ENCODE results near the gene REXO1. TPM values are rescaled to one million over a fixed set of nuclear protein-coding genes. Genes with fewer than 3 reads are reported as not detected.

The REXO1 gene
- total RNA-seq, 1 donor from 2014 or later: 37.2 TPM

GRCh38 chr19:1811472-1811894 lies 36.8 kb downstream of the REXO1 start:
- Histone ChIP-seq H3K4me1 (peaks cover 15% of the 10 kb centered on the region), H3K27ac (no peak overlapping the region), H3K36me3 (peaks cover 17% of the 10 kb centered on the region), H3K4me3 (peak overlapping the region; percentile 53), H3K9me3 (no peaks in the 10 kb centered on the region), H3K27me3 (no peaks in the 10 kb centered on the region)
- ATAC-seq: peak; percentile 1
- TF ChIP-seq CTCF (IDR thresholded peaks at IDR 0.05): no peak
- intact Hi-C loops (cut with DNase I): no loop called here
- peak; percentile 82 for DNase-seq

DNA sequence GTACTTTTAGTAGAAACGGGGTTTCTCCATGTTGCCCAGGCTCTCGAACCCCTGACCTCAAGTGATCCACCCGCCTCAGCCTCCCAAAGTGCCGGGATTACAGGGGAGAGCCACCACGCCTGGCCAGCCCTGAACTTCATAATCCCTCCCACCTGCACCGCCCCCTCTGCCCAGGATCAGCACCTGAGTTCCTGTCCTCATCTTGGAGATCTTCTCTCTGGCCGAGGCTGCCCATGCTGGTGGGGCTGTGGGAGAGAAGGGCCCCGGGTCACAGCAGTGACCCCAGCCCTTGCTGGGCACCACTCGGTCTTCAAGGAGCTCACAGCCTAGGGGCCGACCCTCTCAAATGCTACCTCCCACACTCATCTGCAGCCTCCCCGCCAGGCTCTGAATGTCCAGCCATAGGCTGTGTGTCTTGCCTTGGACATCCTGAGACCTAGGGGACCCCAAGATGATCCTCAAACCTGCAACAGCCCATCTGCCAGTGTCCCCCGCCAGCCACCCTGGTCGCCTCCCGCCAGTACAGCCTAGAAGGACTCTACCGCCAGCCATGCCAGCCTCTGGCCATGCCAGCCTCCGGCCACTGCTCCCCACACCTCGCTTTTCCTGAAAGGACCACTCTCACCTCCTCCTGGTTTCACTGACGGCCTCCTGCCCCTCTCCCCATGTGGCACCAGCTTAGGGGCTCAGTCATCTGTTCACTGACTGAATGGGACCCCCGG lies 37.7 kb downstream of the REXO1 start:
- DNase-seq (no peak), ATAC-seq (no peak)
- Histone ChIP-seq H3K9me3 (no peaks in the 10 kb centered on the region), H3K4me3 (no peak overlapping the region), H3K4me1 (peaks cover 15% of the 10 kb centered on the region), H3K27me3 (no peaks in the 10 kb centered on the region), H3K36me3 (peaks cover 8% of the 10 kb centered on the region), H3K27ac (no peak overlapping the region)
- intact Hi-C loops (cut with DNase I): no loop called here
- no peak for TF ChIP-seq CTCF (IDR thresholded peaks at IDR 0.05)

GRCh38 chr19:1809678-1810077 lies 38.6 kb downstream of the REXO1 start:
- TF ChIP-seq CTCF (IDR thresholded peaks at IDR 0.05): no peak
- no peaks in the 10 kb centered on the region for H3K27me3 ChIP-seq
- H3K4me1 ChIP-seq: peaks cover 15% of the 10 kb centered on the region
- DNase-seq (no peak), ATAC-seq (no peak)
- no peaks in the 10 kb centered on the region for H3K9me3 ChIP-seq
- H3K4me3 ChIP-seq: no peak overlapping the region
- intact Hi-C loops (cut with DNase I): no loop called here
- H3K36me3 ChIP-seq: no peaks in the 10 kb centered on the region
- H3K27ac ChIP-seq: no peak overlapping the region

DNA sequence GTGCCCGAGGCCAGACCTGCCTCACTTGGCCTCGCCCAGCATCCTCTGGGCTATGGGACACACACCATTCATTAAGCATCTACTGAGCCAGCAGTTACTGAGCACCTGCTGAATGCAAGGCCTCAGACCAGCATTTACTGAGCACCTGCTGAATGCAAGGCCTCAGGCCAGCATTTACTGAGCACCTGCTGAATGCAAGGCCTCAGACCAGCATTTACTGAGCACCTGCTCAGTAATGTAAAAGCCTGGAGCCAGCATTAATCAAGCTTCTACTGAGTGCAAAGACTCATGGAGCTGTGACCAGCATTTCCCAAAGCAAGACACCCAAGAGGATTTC lies 39.9 kb downstream of the REXO1 start:
- H3K4me3 ChIP-seq: no peak overlapping the region
- no peaks in the 10 kb centered on the region for H3K36me3 ChIP-seq
- intact Hi-C loops (cut with DNase I): no loop called here
- no peak overlapping the region for H3K27ac ChIP-seq
- DNase-seq (no peak), ATAC-seq (no peak)
- H3K4me1 ChIP-seq: peaks cover 11% of the 10 kb centered on the region
- H3K9me3 ChIP-seq: no peaks in the 10 kb centered on the region
- TF ChIP-seq CTCF (IDR thresholded peaks at IDR 0.05): no peak
- no peaks in the 10 kb centered on the region for H3K27me3 ChIP-seq

DNA sequence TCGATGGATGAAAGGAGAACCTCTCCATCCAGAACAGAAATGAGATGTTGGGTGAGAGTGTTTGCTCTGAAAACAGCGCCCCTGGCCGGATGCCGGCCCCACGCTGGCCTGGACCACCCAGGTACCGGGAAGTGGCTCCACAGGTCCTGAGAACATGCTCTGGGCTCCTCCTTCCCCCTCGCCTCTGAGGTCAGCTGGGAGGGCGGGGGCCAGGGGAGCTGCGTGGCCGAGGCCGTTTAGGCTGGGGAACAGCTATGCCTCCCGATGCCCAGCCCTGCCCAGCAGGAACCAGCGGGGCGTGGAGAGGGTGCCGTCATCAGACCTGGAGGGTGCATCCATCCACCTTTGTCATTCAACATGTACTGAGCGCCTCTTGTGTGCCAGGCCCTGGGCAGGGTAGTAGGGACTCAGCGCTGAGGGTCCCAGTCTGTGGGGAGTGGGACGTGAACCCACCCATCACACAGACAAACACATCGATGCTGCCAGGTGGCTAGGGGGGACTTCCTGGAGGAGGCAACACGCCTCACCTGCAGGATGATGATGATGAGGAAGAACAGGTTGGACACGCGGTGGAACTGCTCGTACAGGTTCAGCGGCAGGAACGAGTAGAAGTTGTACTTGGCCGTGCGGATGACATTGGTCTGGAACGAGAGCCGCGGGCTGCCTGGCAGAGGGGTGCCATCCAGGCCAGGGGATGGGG lies 40.4 kb downstream of the REXO1 start:
- Histone ChIP-seq H3K4me1 (peaks cover 6% of the 10 kb centered on the region), H3K9me3 (no peaks in the 10 kb centered on the region), H3K27me3 (no peaks in the 10 kb centered on the region), H3K36me3 (no peaks in the 10 kb centered on the region), H3K27ac (no peak overlapping the region), H3K4me3 (no peak overlapping the region)
- DNase-seq: no peak
- intact Hi-C loops (cut with DNase I): no loop called here
- no peak for ATAC-seq
- TF ChIP-seq CTCF (IDR thresholded peaks at IDR 0.05): no peak
